ENCODE results near the gene PAX6.

DNA sequence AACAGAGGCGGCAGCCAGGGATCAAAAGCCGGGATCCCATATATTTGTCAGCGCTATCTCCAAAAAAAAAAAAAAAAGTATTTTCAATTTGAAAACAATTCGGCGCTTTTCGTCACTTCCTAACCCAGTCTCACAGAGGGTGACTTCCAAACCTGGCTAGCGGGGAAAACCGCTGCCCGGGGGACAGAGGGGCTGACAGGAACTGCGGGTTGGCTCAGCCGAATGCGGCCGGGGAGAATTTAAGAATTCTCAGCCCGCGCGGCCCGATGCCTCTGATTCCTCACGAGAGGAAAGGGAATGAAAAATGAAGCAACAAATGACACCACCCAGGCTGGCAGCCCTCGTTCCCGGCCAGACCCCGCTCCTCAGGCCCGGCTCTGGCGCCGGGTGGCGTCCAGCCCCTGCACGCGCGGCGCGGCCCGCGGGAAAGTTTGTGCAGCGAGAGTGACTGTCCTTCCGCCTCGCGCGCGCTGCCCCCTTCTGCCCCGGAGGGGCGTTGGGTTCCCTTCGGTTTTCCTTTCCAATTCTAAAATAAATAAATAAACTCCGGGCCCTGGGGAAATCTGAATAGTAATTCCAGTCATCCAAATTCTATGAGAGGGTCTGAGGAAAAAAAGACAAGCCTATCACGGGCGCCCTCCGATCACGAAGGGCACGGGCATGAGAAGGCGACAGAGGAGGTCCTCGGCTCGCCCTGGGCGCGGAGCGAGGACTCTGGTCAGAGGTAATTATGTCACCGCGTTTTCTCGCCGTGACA lies 4.8 kb upstream of the PAX6 start:
- TF ChIP-seq POLR2AphosphoS5 (IDR thresholded peaks at IDR 0.05): no peak
- TF ChIP-seq, protein P1, sequence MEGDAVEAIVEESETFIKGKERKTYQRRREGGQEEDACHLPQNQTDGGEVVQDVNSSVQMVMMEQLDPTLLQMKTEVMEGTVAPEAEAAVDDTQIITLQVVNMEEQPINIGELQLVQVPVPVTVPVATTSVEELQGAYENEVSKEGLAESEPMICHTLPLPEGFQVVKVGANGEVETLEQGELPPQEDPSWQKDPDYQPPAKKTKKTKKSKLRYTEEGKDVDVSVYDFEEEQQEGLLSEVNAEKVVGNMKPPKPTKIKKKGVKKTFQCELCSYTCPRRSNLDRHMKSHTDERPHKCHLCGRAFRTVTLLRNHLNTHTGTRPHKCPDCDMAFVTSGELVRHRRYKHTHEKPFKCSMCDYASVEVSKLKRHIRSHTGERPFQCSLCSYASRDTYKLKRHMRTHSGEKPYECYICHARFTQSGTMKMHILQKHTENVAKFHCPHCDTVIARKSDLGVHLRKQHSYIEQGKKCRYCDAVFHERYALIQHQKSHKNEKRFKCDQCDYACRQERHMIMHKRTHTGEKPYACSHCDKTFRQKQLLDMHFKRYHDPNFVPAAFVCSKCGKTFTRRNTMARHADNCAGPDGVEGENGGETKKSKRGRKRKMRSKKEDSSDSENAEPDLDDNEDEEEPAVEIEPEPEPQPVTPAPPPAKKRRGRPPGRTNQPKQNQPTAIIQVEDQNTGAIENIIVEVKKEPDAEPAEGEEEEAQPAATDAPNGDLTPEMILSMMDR (IDR thresholded peaks at IDR 0.05): no peak
